ENCODE data around the gene HSFX3. TPM values are rescaled to one million over a fixed set of nuclear protein-coding genes. Genes with fewer than 3 reads are reported as not detected.
"Not testable (repeated sequence)": the region's sequence is repeated elsewhere in the genome, so short reads cannot be mapped to it uniquely, and the experiment has no call there.

HSFX3 gene
- total RNA-seq, 1 experiment from 2014 or later = not detected

GRCh38 chrX:149551939-149552248 lies 2.2 kb upstream of the HSFX3 start:
- H3K79me1 ChIP-seq (ENCODE audit: insufficient read depth, low read depth, low read length, poor library complexity, severe bottlenecking); H3T11ph ChIP-seq (ENCODE audit: low read length); H3K4me3 Mint-ChIP-seq; H3K23me2 ChIP-seq (ENCODE audit: insufficient read length, low read depth, low read length, poor library complexity, severe bottlenecking); H3K14ac ChIP-seq (ENCODE audit: insufficient read depth, low read length); H3K27me3 ChIP-seq (ENCODE audit: insufficient read depth, low read length); H2AK5ac ChIP-seq (ENCODE audit: insufficient read length, low read length); H3K9ac ChIP-seq (ENCODE audit: extremely low read depth, insufficient read length, low read length); H4K91ac ChIP-seq (ENCODE audit: insufficient read length, low read depth, low read length); H3K79me2 ChIP-seq (ENCODE audit: insufficient read depth, low read length); H2BK20ac ChIP-seq (ENCODE audit: low read depth, low read length, poor library complexity, severe bottlenecking); H3K4ac ChIP-seq (ENCODE audit: low read depth, low read length); H3K9me3 Mint-ChIP-seq; H3K4me1 ChIP-seq (ENCODE audit: insufficient read depth, low read length); H3K4me1 Mint-ChIP-seq; H2BK12ac ChIP-seq (ENCODE audit: insufficient read length, low read depth, low read length); H3K27me3 Mint-ChIP-seq (ENCODE audit: low read depth); H2BK5ac ChIP-seq (ENCODE audit: insufficient read length, low read length); DNase-seq; H3K4me2 ChIP-seq (ENCODE audit: insufficient read depth, insufficient read length, low read length); H2BK15ac ChIP-seq (ENCODE audit: low read depth, low read length); H2AFZ ChIP-seq (ENCODE audit: low read length); H3K18ac ChIP-seq (ENCODE audit: insufficient read length, low read depth, low read length); H3K27ac ChIP-seq (ENCODE audit: insufficient read length, low read depth, low read length); H3K36me3 Mint-ChIP-seq (ENCODE audit: insufficient read depth in 1 of 3, low read depth in 3 of 3); H3K9me3 ChIP-seq (ENCODE audit: control insufficient read depth, low read depth, low read length); H3K23ac ChIP-seq (ENCODE audit: insufficient read length, low read depth, low read length); H4K8ac ChIP-seq (replicated peaks; ENCODE audit: insufficient read length, low read depth, low read length); H3K56ac ChIP-seq (ENCODE audit: insufficient read length, low read depth, low read length); H2BK120ac ChIP-seq (ENCODE audit: low read depth, low read length, poor library complexity, severe bottlenecking); H3K27ac Mint-ChIP-seq; H4K5ac ChIP-seq (ENCODE audit: insufficient read length, low read depth, low read length); H4K20me1 ChIP-seq (ENCODE audit: control insufficient read depth, insufficient read depth, insufficient read length): not testable (repeated sequence)
- WGBS (ENCODE audit: extremely low coverage, insufficient read length, low lambda C conversion rate) = no CpG with 5 or more reads among the region's 6 CpGs

- H3K18ac ChIP-seq (ENCODE audit: insufficient read length, low read depth, low read length); H3K9me3 ChIP-seq (ENCODE audit: control insufficient read depth, low read depth, low read length); H4K5ac ChIP-seq (ENCODE audit: insufficient read length, low read depth, low read length); H4K91ac ChIP-seq (ENCODE audit: insufficient read length, low read depth, low read length); H2BK12ac ChIP-seq (ENCODE audit: insufficient read length, low read depth, low read length); H2AFZ ChIP-seq (ENCODE audit: low read length); H3K9ac ChIP-seq (ENCODE audit: extremely low read depth, insufficient read length, low read length); H3K27me3 Mint-ChIP-seq (ENCODE audit: low read depth); H2BK5ac ChIP-seq (ENCODE audit: insufficient read length, low read length); H4K8ac ChIP-seq (replicated peaks; ENCODE audit: insufficient read length, low read depth, low read length); H2BK20ac ChIP-seq (ENCODE audit: low read depth, low read length, poor library complexity, severe bottlenecking); H3K27ac ChIP-seq (ENCODE audit: insufficient read length, low read depth, low read length); H3K79me1 ChIP-seq (ENCODE audit: insufficient read depth, low read depth, low read length, poor library complexity, severe bottlenecking); H3K23me2 ChIP-seq (ENCODE audit: insufficient read length, low read depth, low read length, poor library complexity, severe bottlenecking); H2BK120ac ChIP-seq (ENCODE audit: low read depth, low read length, poor library complexity, severe bottlenecking); H3K56ac ChIP-seq (ENCODE audit: insufficient read length, low read depth, low read length); H3K4me2 ChIP-seq (ENCODE audit: insufficient read depth, insufficient read length, low read length); H3K4me1 Mint-ChIP-seq; H3K4ac ChIP-seq (ENCODE audit: low read depth, low read length); H3K14ac ChIP-seq (ENCODE audit: insufficient read depth, low read length); H3T11ph ChIP-seq (ENCODE audit: low read length); H3K27me3 ChIP-seq (ENCODE audit: insufficient read depth, low read length); H3K36me3 Mint-ChIP-seq (ENCODE audit: insufficient read depth in 1 of 3, low read depth in 3 of 3); DNase-seq; H2BK15ac ChIP-seq (ENCODE audit: low read depth, low read length); H3K4me1 ChIP-seq (ENCODE audit: insufficient read depth, low read length); H4K20me1 ChIP-seq (ENCODE audit: control insufficient read depth, insufficient read depth, insufficient read length); H3K27ac Mint-ChIP-seq; H3K79me2 ChIP-seq (ENCODE audit: insufficient read depth, low read length); H3K4me3 Mint-ChIP-seq; H2AK5ac ChIP-seq (ENCODE audit: insufficient read length, low read length); H3K23ac ChIP-seq (ENCODE audit: insufficient read length, low read depth, low read length); H3K9me3 Mint-ChIP-seq: not testable (repeated sequence)
- WGBS (ENCODE audit: extremely low coverage, insufficient read length, low lambda C conversion rate) = no CpG with 5 or more reads among the region's 4 CpGs
Observed at GRCh38 chrX:149551245-149551938, 1.7 kb upstream of the HSFX3 start.

Measured in H9 (cell line).